ENCODE results near the gene DRAXIN.
A peak's percentile ranks its signal among the peaks of the same experiment; 100 is the strongest.

The DRAXIN gene

DNA sequence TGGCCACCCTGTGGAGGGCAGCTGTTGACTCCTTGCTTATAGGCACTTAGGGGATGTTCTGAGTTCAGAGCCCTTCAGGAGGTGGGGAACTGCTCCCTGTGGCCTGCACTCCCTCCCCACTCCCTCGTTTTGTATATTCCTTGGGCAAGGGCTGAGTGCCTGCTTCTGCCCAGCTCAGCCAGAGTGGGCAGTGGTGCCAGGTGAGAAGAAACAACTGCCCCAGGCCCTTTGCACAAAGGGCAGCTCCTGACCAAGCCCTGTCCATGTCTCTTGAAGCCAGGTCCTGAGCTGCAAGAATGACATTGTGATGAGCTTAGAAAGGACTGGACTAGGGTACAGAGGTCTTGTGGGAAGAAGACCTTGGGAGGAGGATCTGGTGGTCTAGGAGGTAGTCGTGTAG, 46.6 kb downstream of the DRAXIN start:
- TF ChIP-seq YY1 (IDR thresholded peaks at IDR 0.05; ENCODE audit: low read depth) = no peak
- no peak for TF ChIP-seq EP300 (IDR thresholded peaks at IDR 0.05; ENCODE audit: borderline replicate concordance)
- no peak for TF ChIP-seq FOXM1 (IDR thresholded peaks at IDR 0.05; ENCODE audit: borderline replicate concordance, low read depth)

DNA sequence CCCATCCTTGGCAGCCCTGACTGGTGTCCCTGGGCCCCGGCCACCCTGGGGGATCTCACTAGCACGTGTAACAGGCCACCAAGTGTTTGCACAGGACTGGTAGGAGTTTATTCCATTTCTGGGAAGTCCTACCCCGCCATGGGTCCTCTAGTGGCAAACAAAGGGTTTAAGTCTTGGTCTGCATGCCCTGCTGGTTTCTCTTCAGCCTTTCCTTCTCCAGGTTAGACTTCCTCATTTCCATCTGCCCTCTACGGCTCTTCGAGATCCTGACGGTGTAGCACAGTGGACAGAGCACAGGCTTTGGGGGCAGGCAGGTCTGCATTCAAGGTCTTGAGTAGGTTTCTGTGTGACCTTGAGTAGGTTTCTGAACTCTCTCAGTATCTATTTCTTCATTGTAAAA, 47.3 kb downstream of the DRAXIN start:
- TF ChIP-seq RAD21 (IDR thresholded peaks at IDR 0.05; ENCODE audit: low read depth) = no peak
- TF ChIP-seq FOXM1 (IDR thresholded peaks at IDR 0.05; ENCODE audit: borderline replicate concordance, low read depth) = no peak
- no peak for TF ChIP-seq EGR1 (IDR thresholded peaks at IDR 0.05)
- TF ChIP-seq YY1 (IDR thresholded peaks at IDR 0.05; ENCODE audit: low read depth) = no peak
- TF ChIP-seq, protein P1, sequence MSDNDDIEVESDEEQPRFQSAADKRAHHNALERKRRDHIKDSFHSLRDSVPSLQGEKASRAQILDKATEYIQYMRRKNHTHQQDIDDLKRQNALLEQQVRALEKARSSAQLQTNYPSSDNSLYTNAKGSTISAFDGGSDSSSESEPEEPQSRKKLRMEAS (IDR thresholded peaks at IDR 0.05) = no peak
- TF ChIP-seq, protein P2, sequence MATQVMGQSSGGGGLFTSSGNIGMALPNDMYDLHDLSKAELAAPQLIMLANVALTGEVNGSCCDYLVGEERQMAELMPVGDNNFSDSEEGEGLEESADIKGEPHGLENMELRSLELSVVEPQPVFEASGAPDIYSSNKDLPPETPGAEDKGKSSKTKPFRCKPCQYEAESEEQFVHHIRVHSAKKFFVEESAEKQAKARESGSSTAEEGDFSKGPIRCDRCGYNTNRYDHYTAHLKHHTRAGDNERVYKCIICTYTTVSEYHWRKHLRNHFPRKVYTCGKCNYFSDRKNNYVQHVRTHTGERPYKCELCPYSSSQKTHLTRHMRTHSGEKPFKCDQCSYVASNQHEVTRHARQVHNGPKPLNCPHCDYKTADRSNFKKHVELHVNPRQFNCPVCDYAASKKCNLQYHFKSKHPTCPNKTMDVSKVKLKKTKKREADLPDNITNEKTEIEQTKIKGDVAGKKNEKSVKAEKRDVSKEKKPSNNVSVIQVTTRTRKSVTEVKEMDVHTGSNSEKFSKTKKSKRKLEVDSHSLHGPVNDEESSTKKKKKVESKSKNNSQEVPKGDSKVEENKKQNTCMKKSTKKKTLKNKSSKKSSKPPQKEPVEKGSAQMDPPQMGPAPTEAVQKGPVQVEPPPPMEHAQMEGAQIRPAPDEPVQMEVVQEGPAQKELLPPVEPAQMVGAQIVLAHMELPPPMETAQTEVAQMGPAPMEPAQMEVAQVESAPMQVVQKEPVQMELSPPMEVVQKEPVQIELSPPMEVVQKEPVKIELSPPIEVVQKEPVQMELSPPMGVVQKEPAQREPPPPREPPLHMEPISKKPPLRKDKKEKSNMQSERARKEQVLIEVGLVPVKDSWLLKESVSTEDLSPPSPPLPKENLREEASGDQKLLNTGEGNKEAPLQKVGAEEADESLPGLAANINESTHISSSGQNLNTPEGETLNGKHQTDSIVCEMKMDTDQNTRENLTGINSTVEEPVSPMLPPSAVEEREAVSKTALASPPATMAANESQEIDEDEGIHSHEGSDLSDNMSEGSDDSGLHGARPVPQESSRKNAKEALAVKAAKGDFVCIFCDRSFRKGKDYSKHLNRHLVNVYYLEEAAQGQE (IDR thresholded peaks at IDR 0.05; ENCODE audit: low read depth) = no peak

DNA sequence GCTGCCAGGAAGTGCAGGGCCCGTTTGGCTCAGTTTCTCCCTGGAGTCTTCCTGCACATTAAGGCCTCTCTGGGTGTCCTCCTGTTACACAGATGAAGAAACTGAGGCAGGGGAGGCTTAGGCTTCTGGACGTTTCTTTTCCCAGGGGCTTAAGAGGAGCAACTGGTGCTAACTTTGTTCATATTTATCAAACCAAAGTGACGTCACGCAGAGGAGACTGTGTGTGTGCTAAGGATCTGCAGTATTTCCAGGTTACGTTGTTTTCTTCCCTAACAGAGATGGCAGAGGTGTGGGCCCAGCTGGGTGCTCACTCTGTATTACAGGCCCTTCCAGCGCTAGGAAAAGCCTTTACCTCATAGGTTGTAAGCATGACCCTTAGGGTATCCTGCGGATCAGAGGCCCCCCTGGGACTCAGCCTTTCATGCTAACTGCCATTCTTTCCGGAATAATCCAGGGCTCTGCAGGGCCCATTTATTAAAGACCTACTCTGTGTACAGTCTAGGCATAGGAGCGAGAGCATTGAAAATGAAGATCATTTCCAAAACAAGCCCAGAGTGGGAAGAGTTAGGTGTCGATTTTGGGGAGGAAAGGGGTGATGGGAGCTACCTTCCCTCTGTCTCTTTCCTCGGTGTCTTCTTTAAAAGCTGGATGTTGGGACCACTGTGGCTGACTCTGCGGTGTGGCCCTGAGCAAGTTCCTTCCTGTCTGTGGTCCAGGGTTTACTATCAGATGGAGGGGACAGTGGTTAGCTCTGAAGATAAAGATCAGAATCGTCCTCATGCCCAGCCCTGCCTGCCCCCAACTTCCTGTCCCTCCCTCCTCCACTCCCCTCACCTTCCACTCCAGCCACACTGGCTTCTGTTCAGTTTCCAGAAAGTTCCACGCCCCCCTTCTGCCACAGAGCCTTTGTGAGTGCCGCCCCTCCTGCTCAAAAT, 49.0 kb downstream of the DRAXIN start:
- TF ChIP-seq, protein P3, sequence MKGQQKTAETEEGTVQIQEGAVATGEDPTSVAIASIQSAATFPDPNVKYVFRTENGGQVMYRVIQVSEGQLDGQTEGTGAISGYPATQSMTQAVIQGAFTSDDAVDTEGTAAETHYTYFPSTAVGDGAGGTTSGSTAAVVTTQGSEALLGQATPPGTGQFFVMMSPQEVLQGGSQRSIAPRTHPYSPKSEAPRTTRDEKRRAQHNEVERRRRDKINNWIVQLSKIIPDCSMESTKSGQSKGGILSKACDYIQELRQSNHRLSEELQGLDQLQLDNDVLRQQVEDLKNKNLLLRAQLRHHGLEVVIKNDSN (IDR thresholded peaks at IDR 0.05) = no peak
- no peak for TF ChIP-seq TEAD4 (IDR thresholded peaks at IDR 0.05)
- TF ChIP-seq, protein P2 (IDR thresholded peaks at IDR 0.05; ENCODE audit: low read depth) = no peak
- TF ChIP-seq TAF1 (IDR thresholded peaks at IDR 0.05; ENCODE audit: low read depth) = no peak
- TF ChIP-seq NFIC (IDR thresholded peaks at IDR 0.05) = no peak
- TF ChIP-seq RAD21 (IDR thresholded peaks at IDR 0.05; ENCODE audit: low read depth) = no peak
- TF ChIP-seq, protein P1 (IDR thresholded peaks at IDR 0.05) = no peak

DNA sequence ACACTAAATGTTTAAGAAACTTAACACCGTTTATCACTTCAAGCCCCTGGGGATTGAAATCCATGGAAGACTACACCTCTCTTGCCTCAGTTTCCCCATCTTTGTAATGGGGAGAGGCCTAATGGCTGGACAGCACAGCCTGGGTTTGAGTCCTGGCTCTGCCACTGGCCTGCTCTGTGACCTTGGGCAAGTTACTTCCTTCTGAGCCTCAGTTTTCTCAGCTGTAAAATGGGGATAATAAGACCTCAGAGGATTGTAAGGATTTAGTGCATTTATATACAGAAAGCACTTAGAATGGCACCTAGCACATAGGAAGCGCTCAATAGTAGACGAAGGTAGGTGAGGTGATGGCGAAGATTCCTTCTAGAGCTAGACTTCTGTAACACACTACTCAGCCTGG, 50.0 kb downstream of the DRAXIN start:
- TF ChIP-seq, protein P3 (IDR thresholded peaks at IDR 0.05) = no peak
- no peak for TF ChIP-seq ZBTB7A (IDR thresholded peaks at IDR 0.05; ENCODE audit: low read depth)
- TF ChIP-seq NFIC (IDR thresholded peaks at IDR 0.05) = no peak
- TF ChIP-seq, protein P2 (IDR thresholded peaks at IDR 0.05; ENCODE audit: low read depth) = no peak
- TF ChIP-seq CEBPB (IDR thresholded peaks at IDR 0.05) = no peak

DNA sequence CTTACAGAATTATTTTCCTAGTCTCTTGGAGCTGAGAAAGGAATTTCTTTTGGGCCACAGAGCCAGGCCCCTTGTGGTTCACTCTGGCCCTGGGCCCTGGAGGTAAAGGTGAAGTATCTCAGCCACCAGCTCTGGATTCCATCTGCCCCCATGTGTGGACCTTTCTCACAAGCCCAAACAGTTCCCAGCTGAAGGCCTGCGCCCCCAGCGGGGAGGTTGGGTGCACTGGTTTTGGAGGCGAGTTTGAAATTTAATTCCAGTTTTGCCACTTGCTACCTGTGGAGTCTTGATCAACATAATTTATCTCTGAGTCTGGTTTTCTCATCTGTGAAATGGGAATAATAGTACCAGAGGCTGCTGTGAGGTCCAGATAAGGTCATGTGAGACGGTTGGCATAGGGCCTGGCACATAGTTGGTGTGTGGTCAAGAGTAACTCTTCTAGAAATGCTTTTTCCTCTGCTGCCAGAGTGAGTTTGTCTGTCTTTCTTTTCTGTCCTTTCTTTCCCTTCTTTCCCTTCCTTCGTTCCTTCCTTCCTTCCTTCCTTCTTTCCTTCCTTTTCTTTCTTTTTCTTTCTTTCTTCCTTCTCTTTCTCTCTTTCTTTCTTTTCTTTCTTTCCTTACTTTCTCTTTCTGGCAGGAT, 50.5 kb downstream of the DRAXIN start:
- TF ChIP-seq TEAD4 (IDR thresholded peaks at IDR 0.05) = 0 out of 2 replicates have a peak, but pooled peaks have one; percentile 8
- TF ChIP-seq, protein P3 (IDR thresholded peaks at IDR 0.05) = no peak

Measured in Ishikawa (cell line).